Ectodermal cell (in vitro differentiated cells): Measurements from ENCODE around the gene MTREX.

ENCODE experiments used
- H3K27ac ChIP-seq: 2 replicates; pipeline ENCODE4 v1.7.0; 2013; ENCODE audit warnings: mild to moderate bottlenecking, low read depth, low read length; ENCODE audit not compliant: insufficient read depth, poor library complexity, severe bottlenecking
- H3K27me3 ChIP-seq: 2 replicates; pipeline ENCODE4 v1.7.0; 2013; ENCODE audit warnings: mild to moderate bottlenecking, low read length; ENCODE audit not compliant: insufficient read depth, control insufficient read depth, poor library complexity, severe bottlenecking
- H3K36me3 ChIP-seq: one replicate; pipeline ENCODE4 v1.7.0; 2013; ENCODE audit warnings: low read length; ENCODE audit not compliant: control insufficient read depth, insufficient read depth
- H3K4me1 ChIP-seq: one replicate; pipeline ENCODE4 v1.7.0; 2013; ENCODE audit warnings: low read length; ENCODE audit not compliant: control insufficient read depth, insufficient read depth
- H3K4me3 ChIP-seq: 2 replicates; pipeline ENCODE4 v1.7.0; 2013; ENCODE audit warnings: low read depth, low read length, control low read depth; ENCODE audit not compliant: insufficient read depth
- H3K9me3 ChIP-seq: 2 replicates; pipeline ENCODE4 v1.7.0; 2013; ENCODE audit warnings: mild to moderate bottlenecking, low read length, moderate library complexity; ENCODE audit not compliant: control insufficient read depth
- WGBS, 2 experiments: methylation state at CpG; one replicate each; pipeline ENCODE4 v1.1.7; 2013; ENCODE audit warnings: missing lambda C conversion rate in 2 of 2; 5-methylcytosine and 5-hydroxymethylcytosine counted together

The MTREX gene

DNA sequence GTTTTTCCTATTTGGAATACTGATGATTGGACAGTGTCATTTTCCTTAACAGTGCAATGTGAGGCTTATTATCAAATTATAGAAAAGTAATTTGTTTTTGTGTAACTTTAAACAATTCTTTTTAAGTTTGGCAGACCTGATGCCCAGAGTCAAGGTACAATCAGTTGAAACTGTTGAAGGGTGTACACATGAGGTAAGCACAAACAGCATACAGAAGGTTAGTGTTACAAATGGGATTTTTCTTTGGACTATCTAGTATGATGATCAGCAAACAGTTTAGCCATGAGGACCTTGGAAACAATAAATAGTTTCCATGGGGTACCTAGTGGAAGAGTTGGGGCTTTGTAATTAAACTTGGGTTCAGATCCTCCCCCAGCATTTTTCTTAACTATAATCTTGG lies 16.2 kb downstream of the MTREX start:
- no peak overlapping the region for H3K4me3 ChIP-seq
- no peaks in the 10 kb centered on the region for H3K27me3 ChIP-seq
- H3K36me3 ChIP-seq = peaks cover 6% of the 10 kb centered on the region
- H3K4me1 ChIP-seq = no peaks in the 10 kb centered on the region
- no peak overlapping the region for H3K27ac ChIP-seq
- no peaks in the 10 kb centered on the region for H3K9me3 ChIP-seq

DNA sequence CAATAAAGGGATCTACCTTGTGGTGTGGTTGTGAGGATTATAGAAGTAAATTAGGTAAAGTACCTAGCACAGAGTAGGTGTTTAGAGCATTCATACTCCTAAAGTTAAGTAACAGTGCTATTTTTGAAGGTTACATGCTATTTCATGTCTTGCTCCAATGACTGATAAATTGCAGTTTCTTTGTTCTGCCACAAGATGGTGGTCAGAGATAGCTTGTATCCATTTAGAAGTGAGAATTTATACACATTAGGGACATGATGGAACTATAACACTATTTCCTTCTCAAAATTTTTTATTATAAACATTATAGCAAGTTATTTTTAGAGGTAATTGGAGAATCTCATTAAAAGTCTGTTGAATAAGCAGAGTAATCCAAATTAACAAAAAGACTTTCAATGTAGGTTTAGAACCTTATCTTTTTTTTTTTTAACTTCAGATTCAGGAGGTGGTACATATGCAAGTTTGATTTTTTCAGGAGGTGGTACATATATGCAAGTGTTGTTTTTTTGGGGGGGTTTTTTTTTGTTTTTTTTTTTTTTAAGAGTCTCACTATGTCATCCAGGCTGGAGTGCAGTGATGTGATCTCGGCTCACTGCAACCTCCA lies 17.1 kb downstream of the MTREX start:
- no peak overlapping the region for H3K27ac ChIP-seq
- H3K36me3 ChIP-seq = peaks cover 6% of the 10 kb centered on the region
- no peaks in the 10 kb centered on the region for H3K9me3 ChIP-seq
- 90 to 91% methylated on average over 1 of the region's 1 CpG for WGBS, 2 experiments
- H3K27me3 ChIP-seq = no peaks in the 10 kb centered on the region
- no peaks in the 10 kb centered on the region for H3K4me1 ChIP-seq
- no peak overlapping the region for H3K4me3 ChIP-seq

DNA sequence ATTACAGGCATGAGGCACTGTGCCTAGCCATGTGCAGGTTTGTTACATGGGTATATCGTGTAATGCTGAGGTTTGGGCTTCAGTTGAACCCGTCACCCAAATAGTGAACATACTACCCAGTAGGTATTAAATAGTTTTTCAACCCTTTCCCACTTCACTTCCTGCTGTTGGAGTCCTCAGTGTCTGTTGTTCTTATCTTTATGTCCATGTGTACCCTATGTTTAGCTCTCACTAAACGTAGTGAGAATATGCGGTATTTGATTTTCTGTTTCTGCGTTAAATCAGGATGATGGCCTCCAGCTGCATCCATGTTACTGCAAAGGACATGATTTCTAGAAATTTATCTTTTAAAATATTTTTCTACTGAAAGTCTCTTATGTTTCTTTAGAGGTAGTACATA lies 17.8 kb downstream of the MTREX start:
- H3K27me3 ChIP-seq = no peaks in the 10 kb centered on the region
- WGBS, 2 experiments = 90 to 99% methylated on average over 5 of the region's 5 CpGs
- H3K27ac ChIP-seq = no peak overlapping the region
- no peaks in the 10 kb centered on the region for H3K9me3 ChIP-seq
- peaks cover 6% of the 10 kb centered on the region for H3K36me3 ChIP-seq
- no peaks in the 10 kb centered on the region for H3K4me1 ChIP-seq
- no peak overlapping the region for H3K4me3 ChIP-seq

DNA sequence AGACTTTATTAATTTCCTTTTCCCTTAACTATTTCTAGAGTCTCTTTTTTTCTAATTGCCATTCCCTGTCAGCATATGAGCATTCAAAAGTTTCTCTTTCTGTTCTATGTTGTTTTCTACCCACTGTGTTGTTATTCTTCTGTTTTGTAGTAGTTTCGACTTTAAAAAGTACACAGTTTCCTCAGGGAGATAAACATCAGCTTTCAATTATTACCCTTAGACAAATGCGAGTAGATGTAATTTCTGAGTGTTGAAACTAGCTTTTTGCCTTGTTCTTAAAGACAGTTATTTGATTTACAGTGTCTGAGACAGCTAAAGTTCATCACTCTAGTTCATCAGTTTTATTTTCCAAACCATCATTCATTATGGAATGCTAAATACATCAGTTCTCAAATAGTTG lies 19.5 kb downstream of the MTREX start:
- peaks cover 6% of the 10 kb centered on the region for H3K36me3 ChIP-seq
- no peaks in the 10 kb centered on the region for H3K4me1 ChIP-seq
- no peaks in the 10 kb centered on the region for H3K27me3 ChIP-seq
- no peak overlapping the region for H3K4me3 ChIP-seq
- H3K9me3 ChIP-seq = no peaks in the 10 kb centered on the region
- WGBS, 2 experiments = 100% methylated on average over 1 of the region's 2 CpGs; no CpG with 5 or more reads in 1 of the 2 experiments
- H3K27ac ChIP-seq = no peak overlapping the region

DNA sequence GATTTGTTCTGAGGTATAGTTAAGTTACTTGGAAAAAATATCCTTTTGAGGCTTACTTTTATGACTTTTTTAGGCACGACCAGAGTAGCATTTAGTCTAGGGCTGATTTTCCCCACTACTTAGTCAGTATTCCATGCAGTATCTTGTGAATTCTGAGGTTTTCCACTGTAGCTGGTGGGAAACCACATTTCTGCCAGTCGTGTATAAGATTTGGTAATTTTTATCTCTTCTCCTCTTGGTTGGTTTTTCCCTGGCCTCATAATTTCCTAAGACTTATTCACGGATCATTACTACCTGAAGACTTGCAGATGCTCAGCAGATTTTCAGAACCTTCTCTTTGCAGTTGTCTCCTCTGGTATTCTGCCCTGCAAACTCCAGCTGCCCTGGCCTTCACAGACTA lies 23.5 kb downstream of the MTREX start:
- Histone ChIP-seq H3K4me3 (no peak overlapping the region), H3K4me1 (no peaks in the 10 kb centered on the region), H3K36me3 (no peaks in the 10 kb centered on the region), H3K27me3 (no peaks in the 10 kb centered on the region), H3K27ac (no peak overlapping the region), H3K9me3 (no peaks in the 10 kb centered on the region)
- 93 to 99% methylated on average over 3 of the region's 3 CpGs for WGBS, 2 experiments

DNA sequence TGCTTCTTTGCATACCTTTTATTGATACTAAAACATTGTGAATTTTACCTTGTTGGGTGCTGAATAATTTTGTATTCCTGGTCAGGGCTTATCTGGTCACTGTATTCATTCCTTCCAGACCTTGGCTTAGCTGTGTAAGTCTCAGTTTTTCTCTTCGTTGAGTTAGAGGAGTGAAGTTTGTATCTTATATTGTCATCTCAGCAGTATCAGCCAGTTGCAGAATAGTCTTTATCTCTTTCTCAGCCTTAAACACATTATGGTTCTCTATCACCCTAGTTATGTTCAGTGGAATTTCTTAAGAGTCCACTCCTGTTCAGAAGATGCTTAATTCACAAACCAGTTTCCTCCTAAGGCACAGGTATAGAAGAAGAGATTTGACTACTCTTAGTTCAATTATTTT lies 25.2 kb downstream of the MTREX start:
- 100% methylated on average over 1 of the region's 1 CpG; no CpG with 5 or more reads in 1 of the 2 experiments for WGBS, 2 experiments
- Histone ChIP-seq H3K27ac (no peak overlapping the region), H3K4me3 (no peak overlapping the region), H3K9me3 (no peaks in the 10 kb centered on the region), H3K27me3 (no peaks in the 10 kb centered on the region), H3K4me1 (no peaks in the 10 kb centered on the region), H3K36me3 (no peaks in the 10 kb centered on the region)

DNA sequence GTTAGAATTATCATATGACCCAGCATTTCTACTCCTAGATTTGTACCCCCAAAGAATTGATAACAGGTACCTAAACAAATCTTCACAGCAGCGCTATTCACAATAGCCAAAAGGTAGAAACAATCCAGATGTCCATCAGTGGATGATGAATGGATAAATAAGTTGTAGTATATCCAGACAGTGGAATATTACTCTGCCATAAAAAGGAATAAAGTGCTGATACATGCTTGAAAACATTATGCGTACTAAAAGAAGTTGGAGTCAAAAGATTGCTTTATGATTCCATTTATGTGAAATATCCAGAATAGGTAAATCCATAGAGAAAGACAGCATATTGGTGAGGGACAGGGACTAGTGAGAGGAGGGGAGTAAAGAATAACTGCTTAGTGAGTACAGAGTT lies 26.0 kb downstream of the MTREX start:
- H3K4me3 ChIP-seq = no peak overlapping the region
- H3K9me3 ChIP-seq = no peaks in the 10 kb centered on the region
- no peak overlapping the region for H3K27ac ChIP-seq
- WGBS, 2 experiments = 92 to 100% methylated on average over 1 to 2 of the region's 2 CpGs
- H3K27me3 ChIP-seq = no peaks in the 10 kb centered on the region
- H3K4me1 ChIP-seq = no peaks in the 10 kb centered on the region
- H3K36me3 ChIP-seq = no peaks in the 10 kb centered on the region

DNA sequence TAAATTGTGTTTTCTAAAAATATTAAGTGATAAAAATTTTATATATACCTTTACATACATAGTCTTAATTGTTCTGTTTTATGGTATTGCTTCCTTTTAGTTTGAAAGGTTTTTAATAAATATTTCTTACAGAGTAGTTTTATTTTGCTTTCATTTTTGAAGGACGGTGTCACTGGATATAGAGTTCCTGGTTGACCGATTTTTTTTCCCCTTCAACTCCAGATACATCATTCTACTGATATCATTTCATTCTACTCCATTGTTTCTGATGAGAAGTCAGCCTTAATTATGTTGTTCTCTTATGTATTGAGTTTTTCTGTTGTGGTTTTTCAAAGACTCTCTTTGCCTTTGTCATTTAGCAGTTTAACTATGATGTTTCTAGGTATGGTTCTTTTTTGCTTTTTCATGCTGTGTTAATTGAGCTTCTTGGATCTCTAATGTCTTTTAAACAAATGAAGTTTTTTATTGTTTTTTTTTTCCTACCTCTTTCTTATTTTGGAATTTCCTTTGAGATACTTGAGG lies 30.4 kb downstream of the MTREX start:
- H3K36me3 ChIP-seq = peaks cover 3% of the 10 kb centered on the region
- no peak overlapping the region for H3K4me3 ChIP-seq
- H3K27me3 ChIP-seq = no peaks in the 10 kb centered on the region
- H3K9me3 ChIP-seq = no peaks in the 10 kb centered on the region
- no peaks in the 10 kb centered on the region for H3K4me1 ChIP-seq
- H3K27ac ChIP-seq = no peak overlapping the region
- WGBS, 2 experiments = 88% methylated on average over 2 of the region's 2 CpGs; no CpG with 5 or more reads in 1 of the 2 experiments

DNA sequence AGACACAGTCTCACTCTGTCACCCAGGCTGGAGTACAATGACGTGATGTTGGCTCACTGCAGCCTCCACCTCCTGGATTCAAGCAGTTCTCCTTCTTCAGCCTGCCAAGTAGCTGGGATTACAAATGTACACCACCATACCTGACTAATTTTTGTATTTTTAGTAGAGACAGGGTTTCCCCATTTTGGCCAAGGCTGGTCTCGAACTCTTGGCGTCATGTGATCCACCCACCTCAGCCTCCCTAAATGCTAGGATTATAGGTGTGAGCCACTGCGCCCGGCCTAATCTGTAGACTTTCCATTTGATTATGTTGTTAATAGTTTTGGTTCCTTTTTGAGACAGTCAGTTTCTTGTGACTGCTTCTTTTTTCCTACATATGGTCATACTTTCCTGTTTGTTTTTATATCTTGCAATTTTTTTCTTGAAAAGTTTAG lies 31.0 kb downstream of the MTREX start:
- H3K4me3 ChIP-seq = no peak overlapping the region
- H3K9me3 ChIP-seq = no peaks in the 10 kb centered on the region
- H3K36me3 ChIP-seq = peaks cover 3% of the 10 kb centered on the region
- 81 to 94% methylated on average over 5 of the region's 5 CpGs for WGBS, 2 experiments
- no peaks in the 10 kb centered on the region for H3K27me3 ChIP-seq
- no peaks in the 10 kb centered on the region for H3K4me1 ChIP-seq
- H3K27ac ChIP-seq = no peak overlapping the region

DNA sequence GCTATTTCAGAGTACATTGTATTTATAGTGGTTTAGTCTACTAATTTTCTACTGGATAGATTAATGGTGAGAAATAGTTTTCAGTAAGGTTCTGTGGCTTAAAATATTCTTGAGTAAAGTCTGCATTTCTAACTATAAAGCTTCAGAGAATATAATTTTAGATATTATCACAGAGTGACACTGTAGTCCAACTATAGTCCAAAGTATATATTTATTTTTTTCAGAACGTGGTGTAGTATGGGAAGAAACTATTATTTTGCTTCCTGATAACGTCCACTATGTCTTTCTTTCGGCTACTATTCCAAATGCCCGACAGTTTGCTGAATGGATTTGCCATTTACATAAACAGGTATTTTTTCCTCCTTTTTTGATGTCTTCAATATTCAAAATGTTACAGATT lies 35.3 kb downstream of the MTREX start:
- no peaks in the 10 kb centered on the region for H3K4me1 ChIP-seq
- no peak overlapping the region for H3K27ac ChIP-seq
- no peaks in the 10 kb centered on the region for H3K27me3 ChIP-seq
- H3K9me3 ChIP-seq = no peaks in the 10 kb centered on the region
- 92% methylated on average over 4 of the region's 4 CpGs; no CpG with 5 or more reads in 1 of the 2 experiments for whole genome bisulfite sequencing, 2 experiments
- no peak overlapping the region for H3K4me3 ChIP-seq
- peaks cover 31% of the 10 kb centered on the region for H3K36me3 ChIP-seq
